Fibroblast of lung (primary cell): ENCODE data around the gene MAPKAP1.

Experiments used
- EZH2 ChIP-seq: IDR thresholded peaks from 2 replicates; pipeline ENCODE4 v1.5.1; 2012; ENCODE audit warnings: low read length, control low read depth, mild to moderate bottlenecking; ENCODE audit errors: missing control alignments
- TF ChIP-seq, protein P1 (sequence below), 2 donors: IDR thresholded peaks in 1 of 2; conservative IDR thresholded peaks in 1 of 2; 1 replicate in 1 of 2; 2 replicates in 1 of 2; pipeline ENCODE4 v1.5.1; 2011 to 2012; ENCODE audit warnings: low read length in 2 of 2, control low read depth in 1 of 2, inconsistent platforms in 1 of 2, low read depth in 1 of 2, mild to moderate bottlenecking in 1 of 2

DNA sequence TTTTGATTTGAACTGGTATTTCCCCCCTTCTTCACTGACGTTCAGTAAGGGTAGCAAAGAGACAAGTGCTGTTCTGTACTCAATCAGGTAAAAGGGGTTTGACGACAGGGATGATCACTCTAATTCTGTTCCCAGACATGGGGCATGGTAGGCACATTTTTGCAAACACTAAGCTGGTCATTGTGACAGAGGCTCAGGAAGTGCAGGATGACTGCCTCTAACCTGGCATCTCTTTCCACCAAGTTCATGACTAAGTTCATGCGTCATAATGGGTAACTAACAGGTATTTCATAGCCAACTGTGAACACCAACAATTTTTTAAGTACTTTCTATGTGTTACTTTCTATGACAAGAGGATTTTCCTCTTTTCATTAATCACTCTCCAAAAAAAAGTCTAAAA is 166.5 kb downstream of the MAPKAP1 start:
- TF ChIP-seq, protein P1, sequence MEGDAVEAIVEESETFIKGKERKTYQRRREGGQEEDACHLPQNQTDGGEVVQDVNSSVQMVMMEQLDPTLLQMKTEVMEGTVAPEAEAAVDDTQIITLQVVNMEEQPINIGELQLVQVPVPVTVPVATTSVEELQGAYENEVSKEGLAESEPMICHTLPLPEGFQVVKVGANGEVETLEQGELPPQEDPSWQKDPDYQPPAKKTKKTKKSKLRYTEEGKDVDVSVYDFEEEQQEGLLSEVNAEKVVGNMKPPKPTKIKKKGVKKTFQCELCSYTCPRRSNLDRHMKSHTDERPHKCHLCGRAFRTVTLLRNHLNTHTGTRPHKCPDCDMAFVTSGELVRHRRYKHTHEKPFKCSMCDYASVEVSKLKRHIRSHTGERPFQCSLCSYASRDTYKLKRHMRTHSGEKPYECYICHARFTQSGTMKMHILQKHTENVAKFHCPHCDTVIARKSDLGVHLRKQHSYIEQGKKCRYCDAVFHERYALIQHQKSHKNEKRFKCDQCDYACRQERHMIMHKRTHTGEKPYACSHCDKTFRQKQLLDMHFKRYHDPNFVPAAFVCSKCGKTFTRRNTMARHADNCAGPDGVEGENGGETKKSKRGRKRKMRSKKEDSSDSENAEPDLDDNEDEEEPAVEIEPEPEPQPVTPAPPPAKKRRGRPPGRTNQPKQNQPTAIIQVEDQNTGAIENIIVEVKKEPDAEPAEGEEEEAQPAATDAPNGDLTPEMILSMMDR (conservative IDR thresholded peaks at IDR 0.05 in 1 of 2, IDR thresholded peaks at IDR 0.05 in 1 of 2; ENCODE audit: low read depth in 1 of 2, low read length in 2 of 2) = no peak
- TF ChIP-seq EZH2 = no peak
